Ishikawa (cell line): Measurements from ENCODE around the gene FHL2.
A peak's percentile ranks its signal among the peaks of the same experiment; 100 is the strongest.

Experiments
- CEBPB ChIP-seq: IDR thresholded peaks from 2 replicates; pipeline ENCODE4 v1.6.1; 2012
- CREB1 ChIP-seq: IDR thresholded peaks from 2 replicates; pipeline ENCODE4 v1.6.1; 2012; ENCODE audit warnings: low read depth
- EGR1 ChIP-seq: IDR thresholded peaks from 2 replicates; pipeline ENCODE4 v1.6.1; 2012
- EP300 ChIP-seq: IDR thresholded peaks from 2 replicates; pipeline ENCODE4 v1.6.1; 2012; ENCODE audit warnings: borderline replicate concordance
- FOXM1 ChIP-seq: IDR thresholded peaks from 2 replicates; pipeline ENCODE4 v1.6.1; 2012; ENCODE audit warnings: low read depth, borderline replicate concordance
- MAX ChIP-seq: IDR thresholded peaks from 2 replicates; pipeline ENCODE4 v1.6.1; 2012
- NFIC ChIP-seq: IDR thresholded peaks from 2 replicates; pipeline ENCODE4 v1.6.1; 2012
- RAD21 ChIP-seq: IDR thresholded peaks from 2 replicates; pipeline ENCODE4 v1.6.1; 2012; ENCODE audit warnings: low read depth
- REST ChIP-seq: IDR thresholded peaks from 2 replicates; pipeline ENCODE4 v1.6.1; 2012; ENCODE audit warnings: low read depth, mild to moderate bottlenecking
- TAF1 ChIP-seq: IDR thresholded peaks from 2 replicates; pipeline ENCODE4 v1.6.1; 2012; ENCODE audit warnings: low read depth, mild to moderate bottlenecking
- TCF12 ChIP-seq: IDR thresholded peaks from 2 replicates; pipeline ENCODE4 v1.6.1; 2012; ENCODE audit warnings: low read depth
- TEAD4 ChIP-seq: IDR thresholded peaks from 2 replicates; pipeline ENCODE4 v1.6.1; 2012
- YY1 ChIP-seq: IDR thresholded peaks from 2 replicates; pipeline ENCODE4 v1.6.1; 2012; ENCODE audit warnings: low read depth
- ZBTB7A ChIP-seq: IDR thresholded peaks from 2 replicates; pipeline ENCODE4 v1.6.1; 2012; ENCODE audit warnings: low read depth
- TF ChIP-seq, protein P1 (sequence below): IDR thresholded peaks from 2 replicates; pipeline ENCODE4 v1.6.1; 2012

FHL2 gene

GRCh38 chr2:105401867-105402266 is 3.0 kb upstream of the FHL2 start:
- TF ChIP-seq REST (no peak), MAX (no peak), EGR1 (no peak), YY1 (no peak), ZBTB7A (no peak), RAD21 (no peak), EP300 (no peak), TCF12 (no peak), NFIC (no peak), FOXM1 (no peak), TAF1 (no peak), CREB1 (no peak), CEBPB (no peak), TEAD4 (no peak)
- TF ChIP-seq, protein P1, sequence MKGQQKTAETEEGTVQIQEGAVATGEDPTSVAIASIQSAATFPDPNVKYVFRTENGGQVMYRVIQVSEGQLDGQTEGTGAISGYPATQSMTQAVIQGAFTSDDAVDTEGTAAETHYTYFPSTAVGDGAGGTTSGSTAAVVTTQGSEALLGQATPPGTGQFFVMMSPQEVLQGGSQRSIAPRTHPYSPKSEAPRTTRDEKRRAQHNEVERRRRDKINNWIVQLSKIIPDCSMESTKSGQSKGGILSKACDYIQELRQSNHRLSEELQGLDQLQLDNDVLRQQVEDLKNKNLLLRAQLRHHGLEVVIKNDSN: no peak

- TF ChIP-seq CREB1: no peak
- no peak for TF ChIP-seq TAF1
- no peak for TF ChIP-seq EGR1
- TF ChIP-seq MAX: no peak
- no peak for TF ChIP-seq REST
- TF ChIP-seq, protein P1: no peak
- no peak for TF ChIP-seq TEAD4
- no peak for TF ChIP-seq NFIC
- no peak for TF ChIP-seq CEBPB
- no peak for TF ChIP-seq YY1
- no peak for TF ChIP-seq ZBTB7A
Measured at GRCh38 chr2:105400138-105400540, 1.3 kb upstream of the FHL2 start.

- TF ChIP-seq ZBTB7A (peak; percentile 4; the same call in 1 of the 2 replicates), EGR1 (no peak), TEAD4 (0 out of 2 replicates have a peak, but pooled peaks have one; percentile 0), MAX (peak; percentile 72), TCF12 (no peak), RAD21 (no peak)
Measured at GRCh38 chr2:105399207-105399861, 483 bp upstream of the FHL2 start.

- TF ChIP-seq EGR1: no peak
- TF ChIP-seq, protein P1: no peak
- no peak for TF ChIP-seq CEBPB
- no peak for TF ChIP-seq ZBTB7A
Measured at GRCh38 chr2:105397953-105398335, 907 bp downstream of the FHL2 start.

- TF ChIP-seq TEAD4 (no peak), CEBPB (no peak), EGR1 (no peak), RAD21 (no peak), NFIC (no peak), YY1 (no peak), MAX (no peak), ZBTB7A (no peak), REST (no peak), FOXM1 (no peak), TCF12 (no peak), TAF1 (no peak), EP300 (no peak), CREB1 (no peak)
- TF ChIP-seq, protein P1: no peak
Measured at GRCh38 chr2:105397025-105397722, 1.7 kb downstream of the FHL2 start.
